SK-N-MC (cell line): Measurements from ENCODE around the gene CPA4.
"Not testable (repeated sequence)": the region's sequence is repeated elsewhere in the genome, so short reads cannot be mapped to it uniquely, and the experiment has no call there.

Experiments
- DNase-seq: peaks from one replicate; pipeline ENCODE4 v3.0.0-alpha.2; 2011; ENCODE audit warnings: low read depth, low spot score
- H3K27ac ChIP-seq: fragments of 200-600 bp; sonication (generic); 2 replicates; pipeline ENCODE4 v1.5.1; 2016; ENCODE audit warnings: mixed run types
- H3K36me3 ChIP-seq: fragments of 200-600 bp; sonication (generic); 2 replicates; pipeline ENCODE4 v1.6.1; 2017; ENCODE audit warnings: antibody characterized with exemption, low read length, mixed read lengths; ENCODE audit not compliant: insufficient read depth
- H3K4me3 ChIP-seq: fragments of 200-600 bp; sonication (generic); 2 replicates; pipeline ENCODE4 v1.5.1; 2016
- H3K9ac ChIP-seq: fragments of 200-600 bp; sonication (generic); 2 replicates; pipeline ENCODE4 v1.8.0; 2017; ENCODE audit warnings: mixed run types, mixed read lengths; ENCODE audit not compliant: insufficient read length
- H3K9me3 ChIP-seq: fragments of 200-600 bp; sonication (generic); 2 replicates; pipeline ENCODE4 v1.6.1; 2017; ENCODE audit warnings: low read depth, mild to moderate bottlenecking, antibody characterized with exemption, low read length, moderate library complexity, mixed read lengths
- EZH2 ChIP-seq: fragments of 200-600 bp; sonication (generic); IDR thresholded peaks from one replicate; pipeline ENCODE4 v1.6.1; 2017; ENCODE audit warnings: antibody characterized with exemption
- FOXP2 ChIP-seq: optimal IDR thresholded peaks from 2 replicates; pipeline ENCODE3; 2011; ENCODE audit warnings: mild to moderate bottlenecking, moderate library complexity; ENCODE audit not compliant: insufficient read depth; ENCODE audit errors: extremely low read length, control extremely low read depth
- POLR2AphosphoS5 ChIP-seq: IDR thresholded peaks from 2 replicates; pipeline ENCODE4 v1.6.1; 2012; ENCODE audit warnings: mild to moderate bottlenecking, low read depth, low read length, borderline replicate concordance

The CPA4 gene

GRCh38 chr7:130292682-130293257, at the start of gene CPA4:
CPA4 (plus strand) TSS chr7:130293161; CDS start chr7:130293181, 20 bp downstream.
- TF ChIP-seq EZH2 (no peak), FOXP2 (no peak), POLR2AphosphoS5 (no peak)
- no peak within 1 kb of the TSS for H3K4me3 ChIP-seq
- no peak for DNase-seq
- no peak within 1 kb of the TSS for H3K27ac ChIP-seq
- H3K9me3 ChIP-seq, result no peaks in the 10 kb centered on the region
- no peaks in the 10 kb centered on the region for H3K36me3 ChIP-seq
- H3K9ac ChIP-seq, result no peak within 1 kb of the TSS

- not testable (repeated sequence) for H3K9me3 ChIP-seq, H3K27ac ChIP-seq, H3K36me3 ChIP-seq, H3K9ac ChIP-seq, H3K4me3 ChIP-seq, DNase-seq
Measured at GRCh38 chr7:130243486-130243885, 49.5 kb upstream of the CPA4 start.

GRCh38 chr7:130246491-130246890, 46.5 kb upstream of the CPA4 start:
- not testable (repeated sequence) for H3K27ac ChIP-seq, H3K36me3 ChIP-seq, DNase-seq, H3K4me3 ChIP-seq, H3K9ac ChIP-seq, H3K9me3 ChIP-seq

GRCh38 chr7:130248842-130249241, 44.1 kb upstream of the CPA4 start:
- not testable (repeated sequence) for DNase-seq

GRCh38 chr7:130249626-130250025, 43.3 kb upstream of the CPA4 start:
- not testable (repeated sequence) for H3K9me3 ChIP-seq, H3K9ac ChIP-seq, H3K4me3 ChIP-seq, DNase-seq, H3K27ac ChIP-seq, H3K36me3 ChIP-seq

More at GRCh38 chr7:130248842-130249241, 44.1 kb upstream of the CPA4 start:
- H3K36me3 ChIP-seq, H3K4me3 ChIP-seq, H3K27ac ChIP-seq, H3K9ac ChIP-seq, H3K9me3 ChIP-seq: not testable (repeated sequence)

- Histone ChIP-seq H3K4me3 (no peak overlapping the region), H3K27ac (no peak overlapping the region), H3K9ac (no peak overlapping the region), H3K36me3 (no peaks in the 10 kb centered on the region), H3K9me3 (peaks cover 12% of the 10 kb centered on the region; the same call in 1 of the 2 replicates)
- TF ChIP-seq POLR2AphosphoS5 (no peak), EZH2 (no peak), FOXP2 (no peak)
- no peak for DNase-seq
Measured at GRCh38 chr7:130254555-130254954, 38.4 kb upstream of the CPA4 start.

- no peak for DNase-seq
- H3K9ac ChIP-seq, result no peak overlapping the region
Measured at GRCh38 chr7:130256704-130257103, 36.3 kb upstream of the CPA4 start.

GRCh38 chr7:130258494-130259078, 34.4 kb upstream of the CPA4 start:
- Histone ChIP-seq H3K4me3 (no peak overlapping the region), H3K9me3 (peaks cover 12% of the 10 kb centered on the region; the same call in 1 of the 2 replicates), H3K36me3 (no peaks in the 10 kb centered on the region), H3K9ac (no peak overlapping the region), H3K27ac (no peak overlapping the region)
- TF ChIP-seq FOXP2 (no peak), POLR2AphosphoS5 (no peak), EZH2 (no peak)
- no peak for DNase-seq

More at GRCh38 chr7:130256704-130257103, 36.3 kb upstream of the CPA4 start:
- no peaks in the 10 kb centered on the region for H3K36me3 ChIP-seq
- H3K4me3 ChIP-seq, result no peak overlapping the region
- H3K9me3 ChIP-seq, result peaks cover 12% of the 10 kb centered on the region; the same call in 1 of the 2 replicates
- TF ChIP-seq POLR2AphosphoS5, result no peak
- no peak for TF ChIP-seq EZH2
- TF ChIP-seq FOXP2, result no peak
- H3K27ac ChIP-seq, result no peak overlapping the region

- Histone ChIP-seq H3K4me3 (no peak overlapping the region), H3K36me3 (no peaks in the 10 kb centered on the region), H3K9ac (no peak overlapping the region), H3K9me3 (peaks cover 9% of the 10 kb centered on the region; the same call in 1 of the 2 replicates), H3K27ac (peak overlapping the region; percentile 34; the same call in 1 of the 2 replicates)
- TF ChIP-seq POLR2AphosphoS5 (no peak), EZH2 (no peak), FOXP2 (no peak)
- no peak for DNase-seq
Measured at GRCh38 chr7:130262448-130262847, 30.5 kb upstream of the CPA4 start.

- peak; percentile 73 for DNase-seq
- H3K9ac ChIP-seq, result no peak overlapping the region
- TF ChIP-seq POLR2AphosphoS5, result no peak; the same call in 1 of the 2 replicates
- no peak for TF ChIP-seq FOXP2
- no peak for TF ChIP-seq EZH2
- H3K9me3 ChIP-seq, result peaks cover 5% of the 10 kb centered on the region; the same call in 1 of the 2 replicates
- H3K4me3 ChIP-seq, result no peak overlapping the region
- no peaks in the 10 kb centered on the region for H3K36me3 ChIP-seq
- H3K27ac ChIP-seq, result peak overlapping the region; percentile 34; the same call in 1 of the 2 replicates
Measured at GRCh38 chr7:130263130-130263529, 29.8 kb upstream of the CPA4 start.
